PC-9 (cell line): Measurements from ENCODE around the gene SLC25A26. TPM values are rescaled to one million over a fixed set of nuclear protein-coding genes. Genes with fewer than 3 reads are reported as not detected.

Experiments used
- BruUV-seq: library from RNA; stranded (reverse); fragments of 400-500 nt; replicated peaks from 2 replicates; lab custom pipeline; 2021; lab: Mats Ljungman, UMichigan
- CTCF ChIA-PET: fragments of 300-600 bp; sonication (Branson Sonifier 250); formaldehyde crosslinking; loops from one replicate; lab custom pipeline; 2022; ENCODE audit warnings: antibody characterized with exemption; lab: Charles Lee
- POLR2A ChIA-PET: fragments of 300-600 bp; sonication (Branson Sonifier 250); formaldehyde crosslinking; loops from one replicate; lab custom pipeline; 2022; ENCODE audit warnings: antibody characterized with exemption; ENCODE audit not compliant: unreplicated experiment; lab: Charles Lee
- DNase-seq, 2 experiments: peaks; one replicate each; pipeline versions ENCODE4 v3.0.0 to v3.0.0-alpha.2; 2015 to 2022; ENCODE audit warnings: mixed read lengths in 1 of 2
- H2AFZ ChIP-seq: fragments of 200-600 bp; sonication (generic); 2 replicates; pipeline ENCODE4 v1.8.1; 2017; ENCODE audit warnings: antibody characterized with exemption
- H3F3A ChIP-seq: fragments of 200-600 bp; sonication (generic); 2 replicates; pipeline ENCODE4 v1.8.1; 2017; ENCODE audit warnings: antibody characterized with exemption, mild to moderate bottlenecking, low read depth; ENCODE audit not compliant: insufficient read depth
- H3K27ac ChIP-seq: fragments of 200-600 bp; sonication (generic); 2 replicates; pipeline ENCODE4 v1.6.1; 2016; ENCODE audit warnings: mixed run types
- H3K27me3 ChIP-seq: fragments of 200-600 bp; sonication (generic); 2 replicates; pipeline ENCODE4 v1.6.1; 2016; ENCODE audit warnings: low read depth, mixed run types; ENCODE audit not compliant: insufficient read depth
- H3K36me3 ChIP-seq: fragments of 200-600 bp; sonication (generic); 2 replicates; pipeline ENCODE4 v1.6.1; 2016; ENCODE audit warnings: low read depth, mixed run types
- H3K4me1 ChIP-seq: fragments of 200-600 bp; sonication (generic); replicated peaks from 2 replicates; pipeline ENCODE4 v1.6.1; 2016; ENCODE audit warnings: mixed run types; ENCODE audit not compliant: insufficient read depth
- H3K4me2 ChIP-seq: fragments of 200-600 bp; sonication (generic); 2 replicates; pipeline ENCODE4 v1.6.1; 2017; ENCODE audit warnings: mixed run types
- H3K4me3 ChIP-seq: fragments of 200-600 bp; sonication (generic); 2 replicates; pipeline ENCODE4 v1.6.1; 2016; ENCODE audit warnings: mixed run types
- H3K79me2 ChIP-seq: fragments of 200-600 bp; sonication (generic); 2 replicates; pipeline ENCODE4 v1.6.1; 2017; ENCODE audit warnings: low read depth, mixed run types
- H3K9me2 ChIP-seq: fragments of 200-600 bp; sonication (generic); 2 replicates; pipeline ENCODE4 v1.8.1; 2017; ENCODE audit warnings: mild to moderate bottlenecking; ENCODE audit not compliant: insufficient read depth
- H3K9me3 ChIP-seq: fragments of 200-600 bp; sonication (generic); 2 replicates; pipeline ENCODE4 v1.8.1; 2016; ENCODE audit warnings: low read depth; ENCODE audit not compliant: insufficient read depth
- H4K20me1 ChIP-seq: fragments of 200-600 bp; sonication (generic); 2 replicates; pipeline ENCODE4 v1.8.1; 2017; ENCODE audit not compliant: insufficient read depth
- EZH2 ChIP-seq: fragments of 200-600 bp; sonication (generic); IDR thresholded peaks from 2 replicates; pipeline ENCODE4 v1.8.0; 2017; ENCODE audit warnings: antibody characterized with exemption, low read depth
- intact Hi-C: fragments of 100-400 bp; cut with micrococcal nuclease; formaldehyde crosslinking; loops from one replicate; pipeline ENCODE4 v1.10.0; 2022; ENCODE audit not compliant: unreplicated experiment
- total RNA-seq: library from RNA; stranded (reverse); gene quantifications from 2 replicates; pipeline ENCODE4 v1.2.3, GENCODE V29; 2021
- TF ChIP-seq, protein P1 (sequence below): fragments of 200-600 bp; sonication (generic); conservative IDR thresholded peaks from 2 replicates; pipeline ENCODE4 v1.6.1; 2017; ENCODE audit warnings: mixed run types, antibody characterized with exemption, mild to moderate bottlenecking, moderate library complexity

SLC25A26 gene
- total RNA-seq, 1 experiment from 2014 or later = 20.8 TPM

- TF ChIP-seq, protein P1, sequence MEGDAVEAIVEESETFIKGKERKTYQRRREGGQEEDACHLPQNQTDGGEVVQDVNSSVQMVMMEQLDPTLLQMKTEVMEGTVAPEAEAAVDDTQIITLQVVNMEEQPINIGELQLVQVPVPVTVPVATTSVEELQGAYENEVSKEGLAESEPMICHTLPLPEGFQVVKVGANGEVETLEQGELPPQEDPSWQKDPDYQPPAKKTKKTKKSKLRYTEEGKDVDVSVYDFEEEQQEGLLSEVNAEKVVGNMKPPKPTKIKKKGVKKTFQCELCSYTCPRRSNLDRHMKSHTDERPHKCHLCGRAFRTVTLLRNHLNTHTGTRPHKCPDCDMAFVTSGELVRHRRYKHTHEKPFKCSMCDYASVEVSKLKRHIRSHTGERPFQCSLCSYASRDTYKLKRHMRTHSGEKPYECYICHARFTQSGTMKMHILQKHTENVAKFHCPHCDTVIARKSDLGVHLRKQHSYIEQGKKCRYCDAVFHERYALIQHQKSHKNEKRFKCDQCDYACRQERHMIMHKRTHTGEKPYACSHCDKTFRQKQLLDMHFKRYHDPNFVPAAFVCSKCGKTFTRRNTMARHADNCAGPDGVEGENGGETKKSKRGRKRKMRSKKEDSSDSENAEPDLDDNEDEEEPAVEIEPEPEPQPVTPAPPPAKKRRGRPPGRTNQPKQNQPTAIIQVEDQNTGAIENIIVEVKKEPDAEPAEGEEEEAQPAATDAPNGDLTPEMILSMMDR = no peak
- no peak for TF ChIP-seq EZH2
- no peaks in the 10 kb centered on the region for H4K20me1 ChIP-seq
- H3K27ac ChIP-seq = no peak overlapping the region
- POLR2A ChIA-PET = no interaction called here
- intact Hi-C loops = no loop called here
- CTCF ChIA-PET = no interaction called here
- no TSS peak for BruUV-seq
- H2AFZ ChIP-seq = no peak overlapping the region
- no peak overlapping the region for H3K4me3 ChIP-seq
- H3K4me1 ChIP-seq = no peaks in the 10 kb centered on the region
- H3F3A ChIP-seq = no peaks in the 10 kb centered on the region
- no peaks in the 10 kb centered on the region for H3K9me2 ChIP-seq
- DNase-seq = no peak
- no peaks in the 10 kb centered on the region for H3K36me3 ChIP-seq
- no peak overlapping the region for H3K4me2 ChIP-seq
- H3K27me3 ChIP-seq = no peaks in the 10 kb centered on the region
- no peaks in the 10 kb centered on the region for H3K79me2 ChIP-seq
- H3K9me3 ChIP-seq = no peaks in the 10 kb centered on the region
These were observed 144.3 kb downstream of the SLC25A26 start for GRCh38 chr3:66365080-66365479.

DNA sequence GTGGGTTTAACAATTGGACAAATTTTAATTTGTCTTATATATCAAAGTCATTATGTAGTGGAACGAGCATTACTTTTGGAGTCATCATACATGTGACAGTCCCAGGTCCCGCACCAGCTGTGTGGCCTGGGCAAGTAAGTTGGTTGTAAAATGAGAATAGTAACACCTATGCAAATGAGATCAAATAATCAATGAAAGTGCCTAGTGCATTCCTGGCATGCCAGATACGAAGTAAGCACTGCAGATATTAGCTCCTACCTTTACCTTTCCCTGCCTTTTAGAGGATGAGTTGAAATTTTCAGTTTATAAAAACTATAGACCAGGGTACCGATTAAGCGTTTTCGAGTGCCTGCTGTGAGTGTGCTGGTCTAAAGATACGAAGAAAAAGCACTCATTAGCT lies 145.9 kb downstream of the SLC25A26 start:
- H3F3A ChIP-seq = no peaks in the 10 kb centered on the region
- TF ChIP-seq, protein P1 = no peak
- no peak for TF ChIP-seq EZH2
- no peak overlapping the region for H2AFZ ChIP-seq
- no peaks in the 10 kb centered on the region for H3K79me2 ChIP-seq
- DNase-seq = no peak
- no peaks in the 10 kb centered on the region for H3K4me1 ChIP-seq
- intact Hi-C loops = no loop called here
- CTCF ChIA-PET = no interaction called here
- H3K4me3 ChIP-seq = no peak overlapping the region
- no peaks in the 10 kb centered on the region for H4K20me1 ChIP-seq
- no TSS peak for BruUV-seq
- no peaks in the 10 kb centered on the region for H3K9me3 ChIP-seq
- POLR2A ChIA-PET = no interaction called here
- no peak overlapping the region for H3K4me2 ChIP-seq
- H3K36me3 ChIP-seq = no peaks in the 10 kb centered on the region
- H3K27ac ChIP-seq = no peak overlapping the region
- no peaks in the 10 kb centered on the region for H3K9me2 ChIP-seq
- H3K27me3 ChIP-seq = no peaks in the 10 kb centered on the region

GRCh38 chr3:66367979-66368378 lies 147.2 kb downstream of the SLC25A26 start:
- Histone ChIP-seq H3K4me1 (no peaks in the 10 kb centered on the region), H3K9me3 (no peaks in the 10 kb centered on the region), H4K20me1 (no peaks in the 10 kb centered on the region), H3K79me2 (no peaks in the 10 kb centered on the region), H3K4me2 (no peak overlapping the region), H3K27ac (no peak overlapping the region), H3F3A (no peaks in the 10 kb centered on the region), H3K9me2 (no peaks in the 10 kb centered on the region), H3K27me3 (no peaks in the 10 kb centered on the region), H3K36me3 (no peaks in the 10 kb centered on the region), H2AFZ (no peak overlapping the region), H3K4me3 (no peak overlapping the region)
- TF ChIP-seq, protein P1 = no peak
- TF ChIP-seq EZH2 = no peak
- DNase-seq = no peak
- ChIA-PET CTCF (no interaction called here), POLR2A (no interaction called here)
- BruUV-seq = no TSS peak
- intact Hi-C loops = no loop called here
